HG02610 (cell line): Measurements from ENCODE around the gene NDUFS8.

Experiments used
- ATAC-seq: cut with Tn5 transposase; IDR thresholded peaks from one replicate; pipeline ENCODE4 v1.9.1; 2021; ENCODE audit warnings: mild to moderate bottlenecking, moderate library complexity; ENCODE audit not compliant: unreplicated experiment

NDUFS8 gene

DNA sequence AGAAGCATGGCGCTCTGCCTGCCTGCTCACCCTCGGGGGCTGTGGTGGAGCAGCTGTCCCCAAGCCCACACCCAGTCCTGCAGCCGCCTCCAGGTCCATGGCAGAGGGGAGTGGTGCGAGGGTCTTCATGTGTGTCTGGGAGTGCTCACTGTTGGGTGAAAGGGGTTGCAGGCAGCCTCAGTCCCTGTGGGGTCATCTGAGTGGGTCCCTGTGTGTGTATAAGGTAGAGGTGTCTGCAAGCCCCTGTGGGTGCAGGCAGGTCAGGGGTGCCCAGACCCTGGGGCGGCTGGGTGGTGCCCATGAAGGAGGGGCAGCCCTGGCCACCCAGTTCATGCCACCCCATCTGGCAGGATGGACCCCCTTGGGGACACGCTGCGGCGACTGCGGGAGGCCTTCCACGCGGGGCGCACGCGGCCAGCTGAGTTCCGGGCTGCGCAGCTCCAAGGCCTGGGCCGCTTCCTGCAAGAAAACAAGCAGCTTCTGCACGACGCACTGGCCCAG is 15.5 kb upstream of the NDUFS8 start:
- ATAC-seq: no peak

DNA sequence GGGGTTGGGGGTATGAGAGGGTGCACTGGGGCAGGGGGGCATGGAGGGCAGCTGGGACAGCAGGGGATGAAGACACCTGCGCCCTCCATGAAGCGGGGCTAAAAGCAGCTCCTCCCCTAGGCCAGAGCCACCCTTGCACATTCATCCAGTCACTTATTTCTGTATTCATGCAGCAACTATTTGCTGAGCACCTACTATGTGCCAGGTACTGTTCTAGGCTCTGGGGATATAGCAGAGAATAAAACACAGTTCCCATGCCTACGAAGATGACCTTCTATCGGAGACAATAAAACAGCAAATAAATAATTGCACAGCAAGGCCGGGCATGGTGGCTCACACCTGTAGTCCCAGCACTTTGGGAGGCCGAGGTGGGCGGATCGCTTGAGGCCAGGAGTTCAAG is 15.0 kb upstream of the NDUFS8 start:
- no peak for ATAC-seq

DNA sequence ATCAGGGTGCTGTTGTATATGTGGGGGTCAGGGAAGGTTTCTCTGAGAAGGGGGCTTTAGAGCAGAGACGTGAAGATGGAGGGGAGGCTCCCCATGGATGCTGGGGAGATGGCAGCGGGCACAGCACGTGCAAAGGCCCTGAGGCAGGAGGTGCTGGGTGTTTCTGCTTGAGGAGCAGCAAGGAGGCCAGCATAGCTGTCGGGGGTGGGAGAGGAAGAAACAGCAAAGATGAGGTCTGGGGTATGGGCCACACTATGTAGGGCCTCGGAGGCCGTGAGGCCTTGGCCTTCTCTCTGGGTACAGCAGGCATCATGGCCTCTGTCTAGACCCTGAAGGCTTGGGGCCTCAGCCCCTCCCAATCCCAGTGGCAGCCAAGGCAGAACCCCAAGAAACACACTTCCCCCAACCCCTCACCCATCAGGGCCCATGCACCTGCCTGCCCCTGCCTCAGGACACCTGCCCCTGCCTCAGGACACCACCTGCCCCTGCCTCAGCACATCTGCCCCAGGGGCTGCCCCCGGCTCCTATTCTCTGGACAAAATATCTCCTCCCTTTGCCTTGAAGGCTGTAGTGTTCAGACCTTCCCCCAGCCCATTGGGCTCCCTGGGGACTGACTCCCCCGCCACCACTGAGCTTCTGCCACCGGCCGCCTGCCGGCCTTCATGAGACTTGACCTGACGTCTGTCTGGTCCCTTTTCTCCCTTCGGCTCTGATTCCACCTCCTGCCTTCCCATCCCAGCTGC is 14.1 kb upstream of the NDUFS8 start:
- no peak for ATAC-seq

DNA sequence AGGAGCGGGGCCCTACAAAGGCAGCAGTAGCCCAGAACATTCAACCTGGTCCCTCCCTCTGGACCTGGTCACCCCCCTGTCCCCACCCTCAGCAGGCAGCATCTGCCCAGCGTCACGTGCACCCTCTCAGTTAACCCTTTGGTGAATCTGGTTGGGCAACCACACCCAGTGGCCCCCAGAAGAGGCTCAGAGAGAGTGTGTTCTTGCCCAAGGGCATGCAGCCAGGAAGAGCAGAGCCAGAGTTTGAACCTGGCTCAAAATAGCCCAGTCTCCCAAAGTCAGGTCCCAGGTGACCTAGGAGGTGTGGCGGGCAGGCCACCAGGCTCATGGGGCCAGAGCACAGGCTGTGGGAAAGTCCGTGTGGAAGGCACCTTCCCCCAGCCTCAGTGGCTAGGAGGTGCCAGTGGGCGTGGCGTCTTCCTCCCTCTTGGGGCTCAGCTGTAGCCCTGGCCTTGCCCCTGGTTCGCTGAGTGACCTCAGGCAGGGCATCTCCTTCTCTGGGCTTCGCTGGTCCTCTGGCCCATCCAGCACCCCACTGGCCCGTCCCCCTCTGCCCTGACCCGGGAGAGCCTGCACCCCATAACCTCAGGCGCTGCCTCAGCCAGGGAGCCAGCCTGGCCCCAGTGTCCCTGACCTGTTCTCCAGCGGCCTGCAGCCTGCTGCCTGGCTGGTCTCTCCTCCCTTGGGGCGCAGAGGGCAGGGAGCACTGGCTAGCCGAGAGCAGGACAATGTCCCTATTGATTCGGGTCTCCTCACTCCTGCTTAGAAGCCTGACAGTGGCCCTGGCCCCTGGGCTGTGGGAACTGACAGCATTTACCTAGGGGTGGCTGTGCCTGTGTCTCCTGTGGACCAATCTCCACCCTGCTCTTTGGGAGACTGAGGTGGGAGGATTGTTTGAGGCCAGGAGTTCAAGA is 13.3 kb upstream of the NDUFS8 start:
- no peak for ATAC-seq

DNA sequence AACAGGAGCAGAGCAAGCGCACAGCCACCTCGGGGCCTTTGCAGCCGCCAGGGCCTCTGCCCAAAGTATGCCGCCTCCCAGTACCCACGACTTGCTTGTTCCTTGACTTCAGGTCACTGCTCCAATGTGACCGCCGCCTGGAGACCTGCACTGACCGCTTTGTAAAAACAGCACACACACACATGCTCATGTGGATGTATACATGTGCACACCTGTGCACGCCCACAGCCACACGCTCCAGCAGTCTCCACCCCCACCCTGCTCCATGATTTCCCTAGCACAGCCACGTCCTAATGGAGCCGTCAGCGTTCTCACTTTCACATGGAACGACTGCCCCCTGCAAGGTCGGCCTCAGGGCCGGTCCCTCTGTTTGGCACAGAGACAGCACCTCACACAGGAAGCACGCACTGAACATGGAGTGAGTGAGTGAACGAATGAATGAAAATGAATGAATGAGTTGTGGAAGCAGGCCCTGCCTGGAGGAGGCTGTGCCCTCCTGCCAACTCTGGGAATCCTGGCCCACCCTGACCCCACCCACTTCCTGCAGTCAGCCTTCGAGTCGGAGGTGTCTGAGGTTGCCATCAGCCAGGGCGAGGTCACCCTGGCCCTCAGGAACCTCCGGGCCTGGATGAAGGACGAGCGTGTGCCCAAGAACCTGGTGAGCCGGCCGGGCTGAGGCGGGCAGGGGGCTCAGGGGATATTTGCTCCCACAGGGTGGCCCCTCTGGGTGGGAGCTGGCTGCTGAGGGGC is 12.3 kb upstream of the NDUFS8 start:
- ATAC-seq: no peak

DNA sequence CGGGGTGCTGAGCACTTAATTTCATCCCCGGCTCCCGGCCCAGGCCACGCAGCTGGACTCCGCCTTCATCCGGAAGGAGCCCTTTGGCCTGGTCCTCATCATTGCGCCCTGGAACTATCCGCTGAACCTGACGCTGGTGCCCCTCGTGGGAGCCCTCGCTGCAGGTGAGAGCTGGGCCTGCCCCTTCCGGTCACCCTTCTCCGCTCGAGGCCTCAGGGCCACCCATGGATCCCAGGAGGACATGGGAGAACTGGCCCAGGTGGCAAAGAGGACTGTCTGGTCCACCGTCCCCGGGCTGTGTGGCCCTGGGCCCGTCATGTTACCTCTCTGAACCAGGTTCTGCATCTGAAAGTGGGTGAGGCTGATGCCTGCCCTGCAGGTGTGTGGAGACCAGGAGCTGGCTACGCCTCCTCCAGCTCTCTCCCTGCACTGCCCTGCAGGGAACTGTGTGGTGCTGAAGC is 11.7 kb upstream of the NDUFS8 start:
- ATAC-seq: no peak

DNA sequence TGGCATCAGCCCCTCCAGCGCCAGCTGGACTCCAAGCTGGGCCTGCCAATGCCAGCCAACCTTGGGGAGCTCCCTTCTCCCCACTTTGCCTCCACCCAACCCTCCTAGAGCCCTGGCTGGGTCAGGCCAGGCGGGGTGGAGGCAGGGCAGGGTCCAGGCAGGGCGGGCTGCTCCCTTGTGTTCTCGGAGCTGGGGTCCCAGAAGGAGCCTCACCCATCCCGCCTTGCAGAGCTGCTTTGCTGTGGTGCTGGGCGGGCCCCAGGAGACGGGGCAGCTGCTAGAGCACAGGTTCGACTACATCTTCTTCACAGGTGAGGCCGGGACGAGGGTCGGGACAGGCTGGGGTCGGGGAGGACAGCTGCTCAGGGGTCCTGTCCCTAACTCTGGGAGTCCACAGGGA is 11.0 kb upstream of the NDUFS8 start:
- ATAC-seq: no peak

DNA sequence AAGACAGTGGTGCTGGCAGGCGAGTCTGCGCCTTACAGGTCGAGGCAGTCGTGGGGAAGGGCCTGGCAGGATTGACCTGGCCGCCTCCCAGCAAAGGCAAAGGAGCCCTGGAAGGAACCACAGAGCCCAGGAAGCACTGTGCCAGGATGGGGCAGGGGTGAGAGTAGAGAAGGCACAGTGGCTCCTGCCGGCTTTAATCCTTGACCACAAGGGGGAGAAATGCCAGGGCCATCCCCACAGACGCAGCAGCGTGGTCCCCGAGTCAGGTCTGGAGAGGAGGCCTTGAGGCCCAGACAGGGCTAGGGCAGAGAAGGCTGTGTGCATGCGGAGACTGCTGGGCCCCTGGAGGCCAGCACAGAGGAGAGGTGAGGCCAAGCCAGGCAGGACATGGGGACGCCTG is 9.9 kb upstream of the NDUFS8 start:
- ATAC-seq: no peak

DNA sequence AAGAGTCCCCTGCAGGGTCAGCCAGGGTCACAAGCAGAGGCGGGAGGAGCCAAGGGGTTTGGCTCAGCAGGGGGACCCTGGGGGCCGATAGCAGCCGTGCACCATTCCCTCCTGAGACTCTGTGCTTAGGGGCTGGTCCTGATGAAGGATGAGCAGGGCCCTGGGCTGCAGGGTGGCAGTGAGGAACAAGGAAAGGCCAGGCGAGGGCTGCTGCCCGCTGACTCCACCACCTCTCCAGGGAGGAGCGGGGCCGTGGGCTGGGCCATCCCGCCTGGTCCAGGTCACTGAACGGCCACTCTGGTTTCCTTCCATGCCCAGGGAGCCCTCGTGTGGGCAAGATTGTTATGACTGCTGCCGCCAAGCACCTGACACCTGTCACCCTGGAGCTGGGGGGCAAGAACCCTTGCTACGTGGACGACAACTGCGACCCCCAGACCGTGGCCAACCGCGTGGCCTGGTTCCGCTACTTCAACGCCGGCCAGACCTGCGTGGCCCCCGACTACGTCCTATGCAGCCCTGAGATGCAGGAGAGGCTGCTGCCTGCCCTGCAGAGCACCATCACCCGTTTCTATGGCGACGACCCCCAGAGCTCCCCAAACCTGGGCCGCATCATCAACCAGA is 9.2 kb upstream of the NDUFS8 start:
- no peak for ATAC-seq

DNA sequence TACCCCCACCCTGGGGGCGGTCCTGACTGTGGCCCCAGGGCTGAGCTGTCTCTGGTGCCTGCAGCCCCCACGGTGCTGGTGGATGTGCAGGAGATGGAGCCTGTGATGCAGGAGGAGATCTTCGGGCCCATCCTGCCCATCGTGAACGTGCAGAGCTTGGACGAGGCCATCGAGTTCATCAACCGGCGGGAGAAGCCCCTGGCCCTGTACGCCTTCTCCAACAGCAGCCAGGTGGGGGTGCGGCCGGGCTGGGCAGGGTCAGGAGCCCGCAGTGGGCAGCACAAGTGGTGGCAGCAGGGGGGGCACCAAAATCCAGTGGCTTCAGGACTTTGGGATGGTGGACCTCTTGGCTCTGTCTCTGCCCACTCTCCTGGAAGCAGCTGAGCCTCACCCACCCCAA is 8.0 kb upstream of the NDUFS8 start:
- ATAC-seq: no peak

DNA sequence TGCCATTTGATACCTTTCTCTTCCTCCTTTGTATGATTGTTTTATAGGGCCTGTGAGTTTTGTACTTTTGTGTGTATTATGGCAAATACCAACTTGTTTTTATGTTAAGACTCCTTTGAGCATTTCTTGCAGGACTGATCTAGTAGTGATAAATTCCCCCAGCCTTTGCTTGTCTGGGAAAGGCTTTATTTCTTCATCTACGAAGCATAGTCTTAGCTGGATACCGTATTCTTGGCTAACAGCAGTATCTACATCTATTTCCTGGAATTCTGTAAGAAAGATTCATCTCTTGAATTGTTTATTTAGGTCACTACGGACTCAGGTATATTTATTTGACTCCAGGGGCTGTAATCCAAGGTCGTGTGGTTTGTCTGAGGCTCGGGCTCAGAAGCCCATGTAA is 6.0 kb upstream of the NDUFS8 start:
- ATAC-seq: no peak

DNA sequence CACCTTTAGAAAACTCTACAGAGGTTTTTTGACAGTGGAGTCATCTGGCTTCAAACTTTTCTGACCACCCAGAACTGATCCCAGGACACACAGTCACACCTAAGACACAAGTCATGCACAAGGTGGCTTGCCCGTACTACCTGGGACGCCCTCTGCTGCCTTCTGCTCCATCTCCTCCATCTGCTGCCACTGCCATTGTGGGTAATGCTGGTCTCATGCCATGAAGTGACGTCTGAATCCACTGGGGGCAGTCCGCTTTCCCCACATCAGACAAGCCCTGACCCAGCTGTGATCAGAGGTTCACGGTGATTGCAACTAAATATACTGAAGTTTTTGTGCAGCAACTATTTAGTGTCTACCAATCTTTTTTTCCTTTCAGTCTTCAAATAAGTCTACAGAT is 5.4 kb upstream of the NDUFS8 start:
- no peak for ATAC-seq

DNA sequence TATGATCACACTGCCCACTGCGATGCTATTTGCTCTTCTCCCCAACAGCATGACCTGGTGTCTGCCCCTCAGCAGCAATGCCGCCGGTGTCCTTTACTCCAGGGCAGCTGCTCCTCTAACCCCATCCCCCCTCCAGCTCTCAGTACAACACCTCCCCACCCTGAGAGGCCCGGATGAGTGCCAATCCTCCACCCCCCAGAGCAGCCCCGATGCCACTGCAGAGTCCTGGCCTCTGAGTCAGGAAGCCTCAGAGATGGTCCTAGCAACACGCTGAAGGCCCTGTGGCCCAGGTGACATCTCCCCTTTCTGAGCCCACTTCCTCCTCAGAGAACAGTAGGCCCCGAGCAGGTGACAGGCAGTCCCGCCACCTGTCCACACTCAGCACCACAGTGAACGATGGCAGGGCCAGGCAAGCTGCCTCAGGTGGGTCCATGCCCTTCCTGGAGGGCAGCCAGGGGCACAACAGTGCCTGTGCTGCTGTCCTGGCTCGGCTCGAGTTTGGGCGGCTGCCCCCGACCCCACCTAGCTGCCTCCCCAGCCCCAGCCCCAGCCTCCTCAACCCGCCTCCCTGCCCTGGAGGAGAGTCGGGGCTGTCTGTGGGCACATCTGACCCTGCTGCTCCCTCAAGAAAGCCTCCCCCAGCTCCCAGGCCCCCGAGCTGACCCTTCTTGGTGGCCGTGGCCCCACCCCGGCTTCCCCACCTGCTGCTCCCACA is 3.9 kb upstream of the NDUFS8 start:
- ATAC-seq: no peak

DNA sequence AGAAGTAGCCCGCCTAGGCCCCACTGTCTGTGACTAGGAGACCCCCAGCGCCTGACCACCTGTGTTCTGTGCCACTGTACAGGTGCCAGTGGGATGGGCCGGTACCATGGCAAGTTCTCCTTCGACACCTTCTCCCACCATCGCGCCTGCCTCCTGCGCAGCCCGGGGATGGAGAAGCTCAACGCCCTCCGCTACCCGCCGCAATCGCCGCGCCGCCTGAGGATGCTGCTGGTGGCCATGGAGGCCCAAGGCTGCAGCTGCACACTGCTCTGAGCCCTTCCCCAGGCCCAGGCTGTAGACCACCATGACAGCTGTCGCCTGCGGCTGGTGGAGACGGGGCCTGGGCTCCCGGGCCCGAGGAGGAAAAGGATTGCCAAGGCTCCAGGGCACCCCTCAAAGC is 2.8 kb upstream of the NDUFS8 start:
- no peak for ATAC-seq

DNA sequence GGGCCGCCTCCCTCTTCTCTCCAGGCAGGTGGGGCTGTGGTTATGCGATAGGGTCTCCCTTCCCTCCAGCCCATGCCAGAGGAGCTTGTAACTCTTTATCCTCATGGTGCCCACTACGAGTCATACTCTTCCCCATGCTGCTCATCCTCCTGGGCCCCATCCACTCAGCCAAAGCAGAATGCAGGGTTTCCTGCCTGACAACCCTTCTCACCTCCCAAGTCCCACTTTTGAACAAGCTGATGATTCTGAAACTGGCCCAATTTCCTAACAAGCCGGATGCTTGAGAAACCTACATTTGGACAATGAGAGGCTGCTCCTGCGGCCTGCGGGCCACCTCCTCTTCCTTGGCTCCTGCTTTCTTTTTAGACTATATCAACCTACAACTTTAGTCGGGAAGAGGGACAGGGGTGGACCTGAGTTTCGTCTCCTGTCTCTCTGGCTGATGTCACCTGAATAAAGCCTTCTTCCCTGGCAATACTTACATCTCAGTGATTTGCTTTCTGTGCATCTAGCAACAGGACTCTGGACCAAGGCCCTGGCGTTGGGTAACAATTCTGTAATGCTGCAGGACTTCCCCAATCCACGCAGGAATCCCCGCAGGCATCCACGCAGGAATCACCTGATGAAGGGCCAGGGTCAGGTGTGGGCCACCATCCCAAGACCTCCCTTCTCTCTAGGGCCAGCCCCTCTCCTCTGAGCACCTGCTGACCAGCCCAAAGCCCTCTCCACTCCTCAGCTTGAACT is 1.5 kb upstream of the NDUFS8 start:
- ATAC-seq: no peak

DNA sequence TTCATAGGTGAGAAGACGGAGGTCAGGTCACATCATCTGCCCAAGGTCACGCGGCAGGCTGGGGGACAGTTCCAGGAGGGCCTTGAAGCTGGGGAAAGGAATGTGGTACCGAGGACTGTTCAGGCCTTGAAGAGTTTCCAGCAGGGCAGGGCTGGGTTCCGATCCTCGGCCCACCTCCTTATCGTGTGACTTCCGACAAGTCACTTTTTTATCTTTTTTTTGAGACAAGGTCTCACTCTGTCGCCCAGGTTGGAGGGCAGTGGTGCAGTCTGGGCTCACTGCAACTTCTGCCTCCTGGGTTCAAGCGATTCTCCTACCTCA is 623 bp downstream of the NDUFS8 start:
- ATAC-seq: no peak

DNA sequence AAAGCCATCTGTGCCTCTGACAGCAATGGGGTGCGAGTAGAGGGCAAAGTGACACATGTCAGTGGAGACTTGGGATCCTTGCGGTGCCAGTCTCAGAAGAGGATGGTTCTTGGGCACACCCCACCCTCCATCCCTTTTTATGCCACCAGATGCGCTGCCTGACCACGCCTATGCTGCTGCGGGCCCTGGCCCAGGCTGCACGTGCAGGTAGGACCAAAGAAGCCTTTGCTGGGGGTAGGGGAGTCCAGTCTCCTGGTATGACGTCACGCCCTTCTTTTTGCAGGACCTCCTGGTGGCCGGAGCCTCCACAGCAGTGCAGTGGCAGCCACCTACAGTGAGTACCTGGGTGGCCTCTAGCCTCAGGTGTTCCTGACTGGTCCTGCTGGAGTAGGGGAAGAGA is 1.5 kb downstream of the NDUFS8 start:
- ATAC-seq: no peak

DNA sequence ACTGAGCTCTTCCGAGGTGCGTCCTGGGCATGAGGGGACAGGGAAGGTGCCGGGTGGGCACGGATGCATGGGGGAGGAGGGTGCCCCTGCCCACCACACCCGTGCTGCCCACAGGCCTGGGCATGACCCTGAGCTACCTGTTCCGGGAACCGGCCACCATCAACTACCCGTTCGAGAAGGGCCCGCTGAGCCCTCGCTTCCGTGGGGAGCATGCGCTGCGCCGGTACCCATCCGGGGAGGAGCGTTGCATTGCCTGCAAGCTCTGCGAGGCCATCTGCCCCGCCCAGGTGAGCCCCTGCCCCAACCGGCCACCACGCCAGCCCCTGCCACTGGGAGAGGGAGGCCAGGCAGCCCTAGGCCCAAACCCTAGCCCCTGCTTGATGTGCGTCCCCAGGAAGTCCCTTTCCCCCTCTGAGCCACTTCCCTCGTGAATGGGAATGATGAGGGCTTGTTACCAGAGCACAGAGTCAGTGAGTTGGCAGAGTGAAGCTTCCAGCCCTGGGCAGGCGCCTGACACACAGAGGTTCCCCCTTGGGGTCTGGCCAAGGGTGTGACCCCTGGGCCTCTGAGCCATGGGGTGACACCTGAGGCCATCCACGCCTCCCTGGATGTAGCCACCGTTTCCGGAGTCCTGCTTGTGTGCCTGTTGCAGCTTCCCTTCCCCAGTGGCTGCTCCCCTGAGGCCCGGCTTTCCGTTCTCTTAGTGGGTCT is 2.7 kb downstream of the NDUFS8 start:
- ATAC-seq: no peak

DNA sequence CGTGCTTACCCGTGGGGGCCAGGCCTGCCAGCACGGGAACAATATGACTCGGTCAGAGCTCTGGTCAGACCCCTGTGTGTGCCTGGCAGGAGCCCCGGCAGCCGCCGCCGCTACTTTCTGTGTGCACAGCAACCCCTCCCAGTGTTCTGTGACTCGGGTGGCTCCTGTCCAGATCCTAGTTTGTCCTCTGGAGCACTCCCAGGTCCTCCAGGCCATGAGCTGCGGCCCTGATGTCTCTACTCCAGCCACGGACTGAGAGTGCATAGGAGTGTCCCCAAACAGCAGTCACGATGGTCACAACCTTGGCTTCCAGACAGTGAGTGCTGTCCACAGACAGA is 3.2 kb downstream of the NDUFS8 start:
- no peak for ATAC-seq
